ENCODE measurements around the gene ADAMTS19.

DNA sequence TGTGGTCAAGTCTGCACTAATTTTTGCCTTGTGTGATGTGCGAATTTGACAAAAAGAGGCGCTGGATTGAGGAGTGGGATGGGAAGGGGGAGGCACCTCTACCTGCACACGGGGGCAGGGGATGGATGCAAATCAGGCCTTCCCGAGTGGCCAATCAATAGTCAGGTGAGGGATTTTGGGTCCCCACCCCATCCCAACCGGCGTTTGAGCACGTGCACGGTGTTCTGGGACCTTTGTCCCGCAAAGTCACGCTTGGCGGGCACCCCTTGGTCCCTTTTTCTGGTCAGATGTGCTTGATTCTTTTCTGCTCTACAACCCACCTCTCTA, 685 bp upstream of the ADAMTS19 start:
- TF ChIP-seq, protein P1, sequence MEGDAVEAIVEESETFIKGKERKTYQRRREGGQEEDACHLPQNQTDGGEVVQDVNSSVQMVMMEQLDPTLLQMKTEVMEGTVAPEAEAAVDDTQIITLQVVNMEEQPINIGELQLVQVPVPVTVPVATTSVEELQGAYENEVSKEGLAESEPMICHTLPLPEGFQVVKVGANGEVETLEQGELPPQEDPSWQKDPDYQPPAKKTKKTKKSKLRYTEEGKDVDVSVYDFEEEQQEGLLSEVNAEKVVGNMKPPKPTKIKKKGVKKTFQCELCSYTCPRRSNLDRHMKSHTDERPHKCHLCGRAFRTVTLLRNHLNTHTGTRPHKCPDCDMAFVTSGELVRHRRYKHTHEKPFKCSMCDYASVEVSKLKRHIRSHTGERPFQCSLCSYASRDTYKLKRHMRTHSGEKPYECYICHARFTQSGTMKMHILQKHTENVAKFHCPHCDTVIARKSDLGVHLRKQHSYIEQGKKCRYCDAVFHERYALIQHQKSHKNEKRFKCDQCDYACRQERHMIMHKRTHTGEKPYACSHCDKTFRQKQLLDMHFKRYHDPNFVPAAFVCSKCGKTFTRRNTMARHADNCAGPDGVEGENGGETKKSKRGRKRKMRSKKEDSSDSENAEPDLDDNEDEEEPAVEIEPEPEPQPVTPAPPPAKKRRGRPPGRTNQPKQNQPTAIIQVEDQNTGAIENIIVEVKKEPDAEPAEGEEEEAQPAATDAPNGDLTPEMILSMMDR (IDR thresholded peaks at IDR 0.05; ENCODE audit: insufficient read depth, low read length): no peak
- no peak for TF ChIP-seq GABPA (IDR thresholded peaks at IDR 0.05; ENCODE audit: low read depth)
- TF ChIP-seq, protein P2, sequence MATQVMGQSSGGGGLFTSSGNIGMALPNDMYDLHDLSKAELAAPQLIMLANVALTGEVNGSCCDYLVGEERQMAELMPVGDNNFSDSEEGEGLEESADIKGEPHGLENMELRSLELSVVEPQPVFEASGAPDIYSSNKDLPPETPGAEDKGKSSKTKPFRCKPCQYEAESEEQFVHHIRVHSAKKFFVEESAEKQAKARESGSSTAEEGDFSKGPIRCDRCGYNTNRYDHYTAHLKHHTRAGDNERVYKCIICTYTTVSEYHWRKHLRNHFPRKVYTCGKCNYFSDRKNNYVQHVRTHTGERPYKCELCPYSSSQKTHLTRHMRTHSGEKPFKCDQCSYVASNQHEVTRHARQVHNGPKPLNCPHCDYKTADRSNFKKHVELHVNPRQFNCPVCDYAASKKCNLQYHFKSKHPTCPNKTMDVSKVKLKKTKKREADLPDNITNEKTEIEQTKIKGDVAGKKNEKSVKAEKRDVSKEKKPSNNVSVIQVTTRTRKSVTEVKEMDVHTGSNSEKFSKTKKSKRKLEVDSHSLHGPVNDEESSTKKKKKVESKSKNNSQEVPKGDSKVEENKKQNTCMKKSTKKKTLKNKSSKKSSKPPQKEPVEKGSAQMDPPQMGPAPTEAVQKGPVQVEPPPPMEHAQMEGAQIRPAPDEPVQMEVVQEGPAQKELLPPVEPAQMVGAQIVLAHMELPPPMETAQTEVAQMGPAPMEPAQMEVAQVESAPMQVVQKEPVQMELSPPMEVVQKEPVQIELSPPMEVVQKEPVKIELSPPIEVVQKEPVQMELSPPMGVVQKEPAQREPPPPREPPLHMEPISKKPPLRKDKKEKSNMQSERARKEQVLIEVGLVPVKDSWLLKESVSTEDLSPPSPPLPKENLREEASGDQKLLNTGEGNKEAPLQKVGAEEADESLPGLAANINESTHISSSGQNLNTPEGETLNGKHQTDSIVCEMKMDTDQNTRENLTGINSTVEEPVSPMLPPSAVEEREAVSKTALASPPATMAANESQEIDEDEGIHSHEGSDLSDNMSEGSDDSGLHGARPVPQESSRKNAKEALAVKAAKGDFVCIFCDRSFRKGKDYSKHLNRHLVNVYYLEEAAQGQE (IDR thresholded peaks at IDR 0.05; ENCODE audit: insufficient replicate concordance, low read depth): no peak
- TF ChIP-seq POLR2AphosphoS5 (IDR thresholded peaks at IDR 0.05; ENCODE audit: low read depth): no peak
- no peak for TF ChIP-seq SPI1 (IDR thresholded peaks at IDR 0.05; ENCODE audit: borderline replicate concordance, low read depth)
